Heart right ventricle (tissue), 16 donors: ENCODE measurements around the gene MFSD11. TPM values are rescaled to one million over a fixed set of nuclear protein-coding genes. Genes with fewer than 3 reads are reported as not detected.
A peak's percentile ranks its signal among the peaks of the same experiment; 100 is the strongest.

Experiments
- ATAC-seq, 8 donors: fragments of 200-7000 bp; cut with Tn5 transposase; one replicate each; pipeline ENCODE4 v1.9.1; 2020; ENCODE audit warnings: mild to moderate bottlenecking in 8 of 8, moderate library complexity in 8 of 8, moderate number of reproducible peaks in 1 of 8
- DNase-seq, 2 donors: peaks; one replicate each; pipeline ENCODE4 v3.0.0-alpha.2; 2020
- H3K27ac ChIP-seq, 10 donors: fragments of 200-600 bp; sonication (generic) in 2 of 10; one replicate each; pipeline versions ENCODE4 v1.5.0 to v1.8.0; 2020 to 2022; ENCODE audit warnings: mild to moderate bottlenecking in 3 of 10
- H3K27me3 ChIP-seq, 7 donors: fragments of 200-600 bp; one replicate each; pipeline ENCODE4 v1.8.0; 2021 to 2022; ENCODE audit warnings: mild to moderate bottlenecking in 2 of 7
- H3K36me3 ChIP-seq, 9 donors: fragments of 200-600 bp; sonication (generic) in 1 of 9; one replicate each; pipeline versions ENCODE4 v1.5.0 to v1.8.0; 2020 to 2022; ENCODE audit warnings: mild to moderate bottlenecking in 2 of 9
- H3K4me1 ChIP-seq, 9 donors: fragments of 200-600 bp; sonication (generic) in 1 of 9; one replicate each; pipeline versions ENCODE4 v1.5.0 to v1.8.0; 2020 to 2022; ENCODE audit warnings: mild to moderate bottlenecking in 4 of 9
- H3K4me3 ChIP-seq, 10 donors: fragments of 200-600 bp; sonication (generic) in 2 of 10; one replicate each; pipeline versions ENCODE4 v1.5.0 to v1.8.0; 2020 to 2022; ENCODE audit warnings: mild to moderate bottlenecking in 7 of 10, moderate library complexity in 2 of 10
- H3K9me3 ChIP-seq, 11 donors: fragments of 200-600 bp in 10 of 11; sonication (generic) in 2 of 11; one replicate each; pipeline versions ENCODE4 v1.5.0 to v1.8.0; 2013 to 2022; ENCODE audit warnings: mild to moderate bottlenecking in 2 of 11, control low read depth in 1 of 11, moderate library complexity in 1 of 11
- WGBS, 2 donors: extraction: QIAGEN DNeasy Blood & Tissue Kit; methylation state at CpG; one replicate each; pipeline ENCODE4 v1.1.7; 2013; ENCODE audit warnings: inconsistent platforms in 1 of 2; 5-methylcytosine and 5-hydroxymethylcytosine counted together
- intact Hi-C, 10 donors: fragments of 100-400 bp; cut with DNase I; formaldehyde crosslinking; loops; one replicate each; pipeline versions ENCODE4 v1.11.1 to v1.14.2; 2022
- polyA plus RNA-seq, 2 donors: library from polyadenylated mRNA; stranded (reverse); fragments of 200-250 nt; gene quantifications; one replicate each; pipeline ENCODE4 v1.2.3, GENCODE V29; 2013
- total RNA-seq, 10 donors: library from RNA; stranded (reverse); fragmentation: NEBNext Ultra II Directional in 3 of 10; extraction: Animal tissue kit (Norgen Biotek cat#: 25700) in 3 of 10; gene quantifications; one replicate each; pipeline versions ENCODE4 v1.2.1 to v1.2.4, GENCODE V29; 2021 to 2023
- TF ChIP-seq, protein P1 (sequence below), 9 donors: fragments of 200-600 bp; sonication (generic) in 2 of 9; IDR thresholded peaks; one replicate each; pipeline versions ENCODE4 v1.5.0 to v1.8.0; 2021 to 2022; ENCODE audit warnings: antibody characterized with exemption in 9 of 9, mild to moderate bottlenecking in 5 of 9, moderate library complexity in 1 of 9
- donor health status: Arrhythmogenic right ventricular cardiomyopathy.
- donor health status: ischemic (EF 13 %, LVEDD 7.1; RV severe dilation, severe dysfunction).
- donor health status: healthy with polysubstance abuse.
- donor health status: DM: no; HTN: yes; CAD: no.
- donor health status: DM: no; HTN: no; CAD: no.
- donor health status: ischemic (EF 25% LVEDD 6.9; RV normal size, moderate dysfunction).
- donor health status: ischemic (EF 25% LVEDD 5.7; RV mildly dilated, moderate dysfunction).
- donor health status: healthy.
- donor health status: DM: yes; HTN: yes; CAD: no.
- donor health status: Ischemic cardiomyopathy.
- donor health status: ischemic (EF 35%, LVEDD 5.7; RV mildly dilated, moderate dysfunction).
- donor health status: nonischemic (EF 11% LVEDD 7.7; RV severe dilation, severe dysfunction).
- donor health status: DM: yes; HTN: yes; CAD: no.
- donor health status: PGD.
- donor health status: ischemic (EF 29% LVEDD 5.4; RV normal size, mild dysfunction).
- donor health status: nonischemic (EF 23%, LVEDD 6.1; RV moderate dilation, normal function).

MFSD11 gene
- total and polyA plus RNA-seq, 12 donors, result 9.2 to 34.4 (median 28.9) TPM

DNA sequence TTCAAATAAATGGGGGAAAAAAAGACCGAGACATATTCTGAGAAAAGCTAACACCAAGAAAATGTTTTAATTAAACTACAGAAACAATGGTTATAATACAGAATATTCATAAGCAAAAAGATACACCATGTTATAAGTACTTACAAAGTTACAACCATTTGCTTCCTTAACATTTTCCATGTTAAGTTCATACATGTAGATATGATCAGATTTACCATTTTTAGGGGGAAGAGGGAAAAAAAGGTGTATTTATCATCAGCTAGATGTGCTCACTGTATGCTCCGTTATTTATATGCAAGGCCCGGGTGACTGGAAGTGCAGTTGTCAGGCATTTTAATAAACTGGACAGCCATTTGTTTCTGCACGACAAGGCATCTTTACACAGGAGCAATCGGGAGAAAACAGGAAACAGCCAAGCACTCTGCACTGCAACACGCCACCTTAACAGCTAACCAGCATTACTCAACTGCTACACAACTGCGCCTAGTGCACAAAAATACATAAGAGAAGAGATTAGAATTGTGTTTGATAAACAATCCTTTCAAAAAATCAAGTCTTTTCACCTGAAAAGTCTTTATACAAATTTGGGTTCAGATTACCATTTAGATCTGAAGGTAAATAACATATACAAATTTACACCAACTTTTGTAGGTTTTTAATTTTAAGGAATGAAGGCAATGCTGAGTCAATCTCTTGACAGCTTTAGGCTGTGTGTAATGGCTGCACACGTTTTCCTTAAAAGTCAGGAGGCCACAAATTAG lies 3.7 kb upstream of the MFSD11 start:
- Histone ChIP-seq H3K4me1 (peaks cover 11 to 75% (median 62%) of the 10 kb centered on the region in 9 donors), H3K4me3 (peak overlapping the region in 8 of 10 donors; percentile 0 to 97 (median 92)), H3K9me3 (no peaks in the 10 kb centered on the region), H3K27ac (peak overlapping the region in 7 of 10 donors; percentile 19 to 99 (median 99)), H3K36me3 (peaks cover 0 to 67% (median 40%) of the 10 kb centered on the region in 9 donors), H3K27me3 (no peaks in the 10 kb centered on the region)
- TF ChIP-seq, protein P1, sequence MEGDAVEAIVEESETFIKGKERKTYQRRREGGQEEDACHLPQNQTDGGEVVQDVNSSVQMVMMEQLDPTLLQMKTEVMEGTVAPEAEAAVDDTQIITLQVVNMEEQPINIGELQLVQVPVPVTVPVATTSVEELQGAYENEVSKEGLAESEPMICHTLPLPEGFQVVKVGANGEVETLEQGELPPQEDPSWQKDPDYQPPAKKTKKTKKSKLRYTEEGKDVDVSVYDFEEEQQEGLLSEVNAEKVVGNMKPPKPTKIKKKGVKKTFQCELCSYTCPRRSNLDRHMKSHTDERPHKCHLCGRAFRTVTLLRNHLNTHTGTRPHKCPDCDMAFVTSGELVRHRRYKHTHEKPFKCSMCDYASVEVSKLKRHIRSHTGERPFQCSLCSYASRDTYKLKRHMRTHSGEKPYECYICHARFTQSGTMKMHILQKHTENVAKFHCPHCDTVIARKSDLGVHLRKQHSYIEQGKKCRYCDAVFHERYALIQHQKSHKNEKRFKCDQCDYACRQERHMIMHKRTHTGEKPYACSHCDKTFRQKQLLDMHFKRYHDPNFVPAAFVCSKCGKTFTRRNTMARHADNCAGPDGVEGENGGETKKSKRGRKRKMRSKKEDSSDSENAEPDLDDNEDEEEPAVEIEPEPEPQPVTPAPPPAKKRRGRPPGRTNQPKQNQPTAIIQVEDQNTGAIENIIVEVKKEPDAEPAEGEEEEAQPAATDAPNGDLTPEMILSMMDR (IDR thresholded peaks at IDR 0.05), result no peak
- DNase-seq, result no peak
- WGBS, 2 donors, result 15 to 18% methylated on average over 8 of the region's 8 CpGs
- ATAC-seq, result no peak
- intact Hi-C loops, result no loop called here

DNA sequence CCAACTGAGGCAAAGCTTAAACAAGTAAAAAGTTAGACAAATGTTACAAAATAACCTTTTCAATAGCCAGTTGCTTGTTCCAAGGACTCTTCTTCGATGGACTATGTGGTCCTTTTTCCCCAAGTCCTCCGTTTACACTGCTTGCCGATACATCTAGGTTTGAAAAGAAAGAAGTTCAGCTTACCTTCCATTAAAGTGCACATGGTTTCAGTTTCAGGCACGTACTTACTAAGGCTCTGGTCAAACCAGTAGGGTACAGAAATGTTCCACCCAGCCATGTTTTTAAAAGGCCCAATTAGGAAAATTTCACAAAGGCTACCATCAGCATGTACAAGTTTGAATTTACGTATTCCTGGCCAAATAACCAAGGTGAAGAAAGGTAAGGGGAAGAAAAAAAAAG lies 2.9 kb upstream of the MFSD11 start:
- Histone ChIP-seq H3K36me3 (peaks cover 0 to 65% (median 37%) of the 10 kb centered on the region in 9 donors), H3K4me3 (peak overlapping the region in 9 of 10 donors; percentile 84 to 97 (median 93)), H3K4me1 (peaks cover 11 to 75% (median 61%) of the 10 kb centered on the region in 9 donors), H3K27ac (peak overlapping the region in 8 of 10 donors; percentile 19 to 99 (median 99)), H3K9me3 (no peaks in the 10 kb centered on the region), H3K27me3 (no peaks in the 10 kb centered on the region)
- ATAC-seq, result no peak
- intact Hi-C loops, result no loop called here
- DNase-seq, result no peak
- 10 to 14% methylated on average over 5 of the region's 5 CpGs for WGBS, 2 donors
- TF ChIP-seq, protein P1 (IDR thresholded peaks at IDR 0.05), result peak in 1 of 9 donors; percentile 8

GRCh38 chr17:76735586-76736348 lies 2.2 kb upstream of the MFSD11 start:
- Histone ChIP-seq H3K36me3 (peaks cover 0 to 59% (median 32%) of the 10 kb centered on the region in 9 donors), H3K4me1 (peaks cover 11 to 77% (median 64%) of the 10 kb centered on the region in 9 donors)
- WGBS, 2 donors, result 1% methylated on average over 20 of the region's 20 CpGs

More at GRCh38 chr17:76735586-76736348, 2.2 kb upstream of the MFSD11 start:
- Histone ChIP-seq H3K9me3 (no peaks in the 10 kb centered on the region), H3K4me3 (peak overlapping the region; percentile 84 to 98 (median 94)), H3K27ac (peak overlapping the region; percentile 95 to 99 (median 99)), H3K27me3 (no peaks in the 10 kb centered on the region)
- TF ChIP-seq, protein P1 (IDR thresholded peaks at IDR 0.05), result no peak
- ATAC-seq (no peak), DNase-seq (no peak)
- intact Hi-C loops, result no loop called here
